ENCODE results near the gene SYT17.

The SYT17 gene

GRCh38 chr16:19167710-19168370, at the start of gene SYT17:
TSS of gene SYT17 (plus strand) at chr16:19168240. CDS start at chr16:19168647, 407 bp downstream.
- DNase-seq, result peak; percentile 35 to 64

DNA sequence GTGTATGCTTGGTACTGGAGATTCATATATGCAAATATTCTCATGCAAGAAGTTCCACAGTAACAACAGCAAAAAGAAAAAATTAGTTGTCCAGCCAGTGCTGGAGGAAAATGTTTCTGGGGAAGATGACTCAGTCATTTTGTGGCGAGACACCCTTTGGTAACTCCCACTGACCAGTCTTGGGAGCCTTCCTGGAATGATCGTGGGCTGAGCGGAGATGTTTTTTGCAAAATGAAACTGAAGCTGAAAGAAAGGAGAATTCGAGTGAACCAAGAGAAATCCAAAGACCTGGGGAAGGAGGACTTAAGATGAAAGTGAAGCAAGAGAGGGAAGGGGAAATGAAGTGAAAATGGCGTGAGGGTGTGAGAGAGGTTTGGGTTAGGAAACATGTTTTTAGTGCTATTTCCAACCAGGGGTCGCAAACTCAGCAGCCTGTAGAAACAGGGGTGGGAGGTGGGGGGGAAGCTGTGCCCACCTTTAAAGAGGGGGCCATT, 49.1 kb upstream of the SYT17 start:
- no peak for DNase-seq

GRCh38 chr16:19119564-19119963, 48.5 kb upstream of the SYT17 start:
- DNase-seq, result no peak

DNA sequence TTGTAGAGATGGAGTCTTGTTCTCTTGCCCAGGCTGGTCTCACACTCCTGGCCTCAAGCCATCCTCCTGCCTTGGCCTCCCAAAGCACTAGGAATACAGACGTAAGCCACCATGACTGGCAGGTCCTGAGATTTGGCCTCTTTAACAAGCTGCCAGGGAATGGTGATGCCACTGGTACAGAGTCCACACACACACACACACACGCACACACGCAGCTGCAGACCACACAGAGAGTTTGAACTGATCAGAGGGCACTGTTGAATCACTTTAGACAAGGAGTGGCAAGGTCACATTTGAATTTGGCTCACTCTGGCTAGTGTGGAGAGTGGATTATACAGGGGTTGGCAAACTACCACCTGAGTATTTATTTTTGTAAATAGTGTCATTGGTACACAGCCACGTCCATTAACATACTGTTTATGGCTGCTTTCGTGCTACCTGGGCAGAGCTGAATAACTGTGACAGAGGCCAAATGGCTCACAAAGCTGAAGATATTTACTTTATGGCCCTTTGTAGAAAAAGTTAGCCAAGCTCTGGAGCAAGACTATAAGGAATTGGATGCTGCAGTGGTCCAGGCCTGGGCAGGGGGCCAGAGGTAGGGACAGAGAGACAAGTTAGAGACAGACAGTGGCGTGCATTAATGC, 44.4 kb upstream of the SYT17 start:
- no peak for DNase-seq

GRCh38 chr16:19126300-19126699, 41.7 kb upstream of the SYT17 start:
- DNase-seq, result no peak

DNA sequence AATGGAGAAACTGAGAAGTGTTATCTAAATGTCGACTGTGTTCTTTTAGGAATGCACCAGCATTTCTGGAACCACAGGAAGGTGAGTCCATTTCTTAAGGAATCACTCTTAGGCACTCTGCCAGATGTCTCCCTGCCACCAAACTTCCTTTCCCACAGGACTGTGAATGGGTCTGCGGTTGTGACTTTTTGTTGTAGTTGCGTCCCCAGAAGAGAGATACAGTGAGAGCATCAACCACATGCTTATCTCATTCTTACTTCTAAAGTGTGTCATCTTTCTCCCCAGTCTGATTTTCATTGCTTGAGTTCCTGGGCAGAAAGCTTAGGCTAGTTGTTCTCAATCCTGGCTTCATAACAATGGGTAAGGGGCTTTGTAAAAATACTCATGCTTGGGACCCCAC, 40.8 kb upstream of the SYT17 start:
- DNase-seq, result no peak

DNA sequence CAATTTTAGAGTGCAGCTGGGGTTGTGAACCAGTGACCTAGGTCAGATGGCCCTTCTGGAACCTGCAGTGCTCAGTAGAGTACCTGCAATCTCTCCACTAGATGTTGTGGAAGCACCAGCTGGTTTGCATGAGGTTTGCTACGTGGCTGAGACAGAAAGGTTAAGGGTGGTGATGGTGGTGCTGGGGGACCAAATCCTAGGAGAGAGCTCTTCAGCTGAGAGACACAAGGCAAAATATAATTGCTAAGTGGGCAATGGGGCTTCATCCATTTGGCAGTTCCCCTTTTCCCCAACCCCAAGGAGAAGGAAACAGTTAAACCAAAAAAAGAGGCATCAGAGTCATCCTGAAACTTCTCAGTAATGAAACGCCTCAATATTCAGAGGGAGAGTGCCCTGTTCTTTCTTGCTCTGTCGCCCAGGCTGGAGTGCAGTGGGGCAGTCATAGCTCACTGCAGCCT, 40.3 kb upstream of the SYT17 start:
- no peak for DNase-seq

GRCh38 chr16:19128454-19129200, 39.4 kb upstream of the SYT17 start:
- no peak for DNase-seq

DNA sequence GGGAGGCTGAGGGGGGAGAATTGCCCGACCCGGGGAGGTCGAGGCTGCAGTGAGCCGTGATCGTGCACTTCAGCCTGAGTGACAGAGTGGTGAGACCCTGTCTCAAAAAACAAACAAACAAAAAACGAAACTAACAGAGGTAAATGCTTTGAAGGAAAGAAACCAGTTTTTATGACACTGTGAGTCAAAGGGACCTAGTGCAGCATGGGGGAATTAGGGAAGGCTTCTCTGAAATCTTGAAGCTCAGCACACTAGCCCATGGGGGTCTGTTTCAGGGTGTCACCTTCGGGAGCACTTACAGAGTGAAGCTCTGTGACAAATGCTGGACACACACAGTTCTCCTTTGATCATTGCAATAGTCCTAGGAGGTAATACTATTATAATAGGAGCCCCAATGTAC, 37.7 kb upstream of the SYT17 start:
- DNase-seq, result no peak

- DNase-seq, result no peak
These were observed 36.9 kb upstream of the SYT17 start for GRCh38 chr16:19130852-19131824.

GRCh38 chr16:19131825-19132218, 36.2 kb upstream of the SYT17 start:
- DNase-seq, result no peak

DNA sequence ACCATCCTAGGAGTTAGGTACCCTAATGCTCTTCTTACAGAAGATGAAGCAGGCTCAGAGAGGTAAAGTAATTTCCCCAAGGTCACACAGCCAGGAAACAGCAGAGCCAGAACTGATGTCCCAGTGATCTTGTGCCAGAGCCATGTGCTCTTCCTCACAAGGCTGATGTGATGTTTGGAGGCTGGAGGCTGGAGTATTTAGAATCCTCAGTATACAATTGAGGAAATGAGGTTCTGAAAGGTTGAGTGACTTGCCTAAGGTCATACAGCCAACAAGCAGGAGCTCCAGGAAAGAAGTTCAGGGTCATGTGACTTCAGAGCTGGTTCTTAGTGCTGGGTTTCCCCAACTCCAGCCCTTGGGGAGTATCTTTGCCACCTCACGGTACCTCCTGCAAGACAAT, 35.8 kb upstream of the SYT17 start:
- DNase-seq, result no peak

GRCh38 chr16:19132898-19133297, 35.1 kb upstream of the SYT17 start:
- DNase-seq, result no peak

DNA sequence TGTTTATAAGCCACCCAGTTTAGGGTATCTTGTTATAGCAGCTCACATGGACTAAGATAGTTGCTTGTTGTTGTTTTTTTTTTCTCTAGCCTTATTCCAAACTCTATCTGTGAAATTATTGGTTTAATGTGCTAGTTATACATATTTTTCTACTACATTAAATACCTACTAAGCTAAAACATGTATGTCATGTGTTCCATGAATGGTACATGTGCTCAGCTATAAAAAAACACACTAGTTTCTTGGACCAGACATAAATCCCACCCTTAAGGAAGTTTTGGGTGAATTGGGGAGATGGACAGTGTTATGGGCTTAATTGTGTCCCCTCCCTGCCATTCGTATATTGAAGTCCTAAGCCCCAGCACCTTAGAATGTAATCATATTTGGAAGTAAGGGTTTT, 34.4 kb upstream of the SYT17 start:
- no peak for DNase-seq

- DNase-seq, result no peak
These were observed 32.7 kb upstream of the SYT17 start for GRCh38 chr16:19135201-19135842.

DNA sequence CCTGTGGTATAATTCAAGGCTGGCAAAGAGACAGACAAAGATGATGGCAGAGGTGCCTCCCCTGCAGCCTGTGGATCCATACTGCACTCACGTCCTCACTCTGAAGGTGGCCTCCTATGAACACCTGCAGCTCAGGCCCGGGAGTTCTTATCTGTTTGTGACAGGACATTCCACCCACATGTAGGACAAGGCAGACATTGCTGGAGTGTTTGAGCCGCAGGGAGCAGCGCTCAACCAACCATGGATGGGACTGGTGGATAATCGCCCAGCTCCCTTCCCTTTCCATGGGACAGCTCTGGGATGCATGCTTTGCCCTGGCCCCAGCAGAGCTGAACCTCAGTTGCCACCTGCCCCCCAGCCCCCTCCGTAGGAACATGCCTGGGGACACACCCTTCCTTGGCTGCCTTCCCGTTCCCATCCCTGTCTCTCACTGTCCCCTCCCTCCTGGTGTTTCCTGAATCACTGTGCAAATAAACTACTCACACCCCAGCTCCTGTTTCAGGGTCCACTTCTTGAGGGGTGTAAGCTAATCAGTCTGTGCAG, 32.1 kb upstream of the SYT17 start:
- DNase-seq, result no peak

- DNase-seq, result no peak
These were observed 31.4 kb upstream of the SYT17 start for GRCh38 chr16:19136549-19137196.

DNA sequence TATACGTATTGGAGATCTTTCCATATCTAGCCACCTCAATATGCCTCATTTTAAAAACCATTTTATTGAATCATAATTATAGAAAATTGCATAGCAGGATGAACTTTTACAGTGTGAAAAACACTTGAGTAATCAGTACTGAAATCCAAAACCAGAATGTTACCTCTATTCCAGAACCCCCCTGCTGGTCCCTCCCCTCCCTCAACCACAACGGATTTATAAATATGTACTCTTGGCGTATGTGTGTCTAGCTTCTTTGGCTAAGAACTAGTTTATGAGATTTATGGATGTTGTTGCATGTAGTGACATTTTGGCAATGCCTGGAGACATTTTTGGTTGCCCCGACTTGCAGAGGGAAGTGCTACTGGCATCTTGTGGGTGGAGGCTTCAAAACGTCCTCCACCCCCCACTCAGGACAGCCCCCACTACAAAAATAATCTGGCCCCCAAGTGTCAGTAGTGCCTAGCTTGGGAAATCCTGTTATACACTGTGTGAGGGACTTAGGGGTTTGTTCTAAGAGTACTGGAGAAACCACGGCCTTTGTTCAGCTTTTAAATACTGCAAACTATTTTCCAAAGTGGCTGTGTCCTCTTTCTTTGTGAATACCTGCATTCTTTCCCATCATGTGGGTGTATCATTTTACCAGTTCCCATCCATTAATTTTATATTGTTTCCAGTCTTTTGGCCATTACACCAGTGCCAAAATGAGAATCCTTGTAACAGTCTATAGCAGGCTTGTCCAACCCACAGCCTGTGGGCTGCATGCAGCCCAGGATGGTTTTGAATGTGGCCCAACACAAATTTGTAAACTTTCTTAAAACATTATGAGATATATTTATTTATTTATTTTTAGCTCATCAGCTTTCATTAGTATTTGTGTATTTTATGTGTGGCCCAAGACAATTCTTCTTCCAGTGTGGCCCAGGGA, 30.6 kb upstream of the SYT17 start:
- DNase-seq, result no peak

- no peak for DNase-seq
These were observed 29.4 kb upstream of the SYT17 start for GRCh38 chr16:19138601-19139000.

DNA sequence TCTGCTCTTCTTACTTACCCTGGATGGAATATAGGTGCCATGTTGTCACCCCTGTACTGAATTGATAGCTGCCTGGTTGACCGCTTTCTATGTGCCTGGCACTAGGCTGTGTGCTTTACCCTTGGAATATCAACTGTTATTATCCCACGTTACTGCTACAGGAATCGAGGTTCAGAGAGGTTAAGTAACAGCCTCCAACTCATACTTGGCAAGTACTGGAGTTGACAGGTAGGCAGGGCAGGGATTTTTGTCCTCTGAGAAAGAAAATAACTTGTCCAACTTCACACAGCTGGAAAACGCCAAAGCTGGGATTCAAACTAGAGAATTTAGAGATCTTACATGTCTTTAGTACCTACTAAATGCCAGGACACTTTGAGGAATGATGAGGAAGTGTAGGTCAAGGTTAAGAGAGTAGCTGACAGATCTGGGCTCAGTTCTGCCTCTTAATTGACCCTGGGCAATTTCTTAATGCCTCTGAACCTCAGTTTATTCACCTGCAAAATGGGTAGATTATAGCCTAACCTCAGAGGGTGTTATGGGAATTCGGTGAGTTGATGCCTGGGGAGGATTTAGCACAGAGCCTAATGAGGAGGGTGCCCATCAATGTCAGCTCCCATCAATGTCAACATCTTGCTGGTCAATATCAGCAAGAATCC, 28.5 kb upstream of the SYT17 start:
- DNase-seq, result no peak

Measured in SHP77 (cell line).